Activated T-cell treated with anti-CD3 and anti-CD28 coated beads for 24 hours (primary cell): Measurements from ENCODE around the gene TGFBR3L.
A peak's percentile ranks its signal among the peaks of the same experiment; 100 is the strongest.

ENCODE experiments used
- DNase-seq: peaks from one replicate; pipeline ENCODE4 v3.0.0-alpha.2; 2020; ENCODE audit warnings: low read depth

Gene TGFBR3L

GRCh38 chr19:7904074-7905020 lies 10.3 kb upstream of the TGFBR3L start:
- DNase-seq = peak; percentile 32

- DNase-seq = no peak
Measured at GRCh38 chr19:7905268-7905667, 9.4 kb upstream of the TGFBR3L start.

- no peak for DNase-seq
Measured at GRCh38 chr19:7905859-7906258, 8.8 kb upstream of the TGFBR3L start.

GRCh38 chr19:7907122-7907521 lies 7.5 kb upstream of the TGFBR3L start:
- no peak for DNase-seq

- no peak for DNase-seq
Measured at GRCh38 chr19:7907544-7907943, 7.1 kb upstream of the TGFBR3L start.

- no peak for DNase-seq
Measured at GRCh38 chr19:7908078-7908699, 6.4 kb upstream of the TGFBR3L start.

- DNase-seq = no peak
Measured at GRCh38 chr19:7908742-7909461, 5.7 kb upstream of the TGFBR3L start.

- DNase-seq = no peak
Measured at GRCh38 chr19:7909471-7910067, 5.1 kb upstream of the TGFBR3L start.

GRCh38 chr19:7910321-7911161 lies 4.1 kb upstream of the TGFBR3L start:
- DNase-seq = no peak

GRCh38 chr19:7911508-7912143 lies 3.0 kb upstream of the TGFBR3L start:
- no peak for DNase-seq

- DNase-seq = no peak
Measured at GRCh38 chr19:7912144-7912696, 2.4 kb upstream of the TGFBR3L start.

- no peak for DNase-seq
Measured at GRCh38 chr19:7912697-7913564, 1.7 kb upstream of the TGFBR3L start.

- DNase-seq = no peak
Measured at GRCh38 chr19:7913652-7914051, 978 bp upstream of the TGFBR3L start.

GRCh38 chr19:7914099-7914498 lies 531 bp upstream of the TGFBR3L start:
- no peak for DNase-seq

GRCh38 chr19:7915250-7916102 lies 846 bp downstream of the TGFBR3L start:
- DNase-seq = no peak

- peak; percentile 46 for DNase-seq
Measured at GRCh38 chr19:7916103-7916954, 1.7 kb downstream of the TGFBR3L start.

GRCh38 chr19:7916955-7917266 lies 2.3 kb downstream of the TGFBR3L start:
- no peak for DNase-seq
